ENCODE results near the gene DNAJC6.

Gene DNAJC6

DNA sequence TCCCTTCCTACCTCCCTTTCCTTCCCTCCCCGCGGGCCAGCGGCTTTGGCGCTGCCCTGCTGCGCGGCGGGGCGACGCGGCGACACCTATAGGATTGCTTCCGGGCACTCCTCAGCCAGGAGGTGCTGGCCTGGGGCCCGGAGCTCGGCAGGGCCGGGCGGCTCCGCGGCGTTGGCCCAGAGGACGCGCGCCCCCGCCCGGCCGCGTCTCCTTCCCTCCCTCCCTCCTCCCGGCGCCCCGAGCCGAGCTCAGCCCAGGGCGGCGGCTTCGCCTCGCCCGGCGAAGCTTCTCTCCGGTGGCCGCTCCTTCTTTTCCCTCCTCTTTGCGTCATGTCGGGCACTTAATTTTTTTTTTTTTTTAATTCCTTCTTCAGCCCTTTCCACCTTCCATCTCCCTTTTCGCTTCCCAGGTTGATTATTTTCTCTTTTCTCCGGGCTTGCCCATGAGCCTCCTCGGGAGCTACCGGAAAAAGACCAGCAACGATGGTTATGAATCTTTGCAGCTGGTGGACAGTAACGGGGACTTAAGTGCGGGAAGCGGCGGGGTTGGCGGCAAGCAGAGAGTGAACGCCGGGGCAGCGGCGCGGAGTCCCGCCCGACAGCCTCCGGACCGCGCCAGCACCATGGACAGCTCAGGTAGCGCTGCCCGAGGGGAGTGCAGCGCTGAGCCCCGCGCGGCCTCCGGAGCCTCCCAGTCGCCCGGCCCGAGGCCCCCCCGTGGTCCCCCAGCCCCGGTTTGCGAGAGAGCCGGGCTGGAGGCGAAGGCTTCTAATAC, at the start of gene DNAJC6:
Gene DNAJC6 (plus strand): TSS at position 240 of the 774 bp plus-strand sequence. CDS start 203 bp downstream, at position 443.
- TF ChIP-seq, protein P1, sequence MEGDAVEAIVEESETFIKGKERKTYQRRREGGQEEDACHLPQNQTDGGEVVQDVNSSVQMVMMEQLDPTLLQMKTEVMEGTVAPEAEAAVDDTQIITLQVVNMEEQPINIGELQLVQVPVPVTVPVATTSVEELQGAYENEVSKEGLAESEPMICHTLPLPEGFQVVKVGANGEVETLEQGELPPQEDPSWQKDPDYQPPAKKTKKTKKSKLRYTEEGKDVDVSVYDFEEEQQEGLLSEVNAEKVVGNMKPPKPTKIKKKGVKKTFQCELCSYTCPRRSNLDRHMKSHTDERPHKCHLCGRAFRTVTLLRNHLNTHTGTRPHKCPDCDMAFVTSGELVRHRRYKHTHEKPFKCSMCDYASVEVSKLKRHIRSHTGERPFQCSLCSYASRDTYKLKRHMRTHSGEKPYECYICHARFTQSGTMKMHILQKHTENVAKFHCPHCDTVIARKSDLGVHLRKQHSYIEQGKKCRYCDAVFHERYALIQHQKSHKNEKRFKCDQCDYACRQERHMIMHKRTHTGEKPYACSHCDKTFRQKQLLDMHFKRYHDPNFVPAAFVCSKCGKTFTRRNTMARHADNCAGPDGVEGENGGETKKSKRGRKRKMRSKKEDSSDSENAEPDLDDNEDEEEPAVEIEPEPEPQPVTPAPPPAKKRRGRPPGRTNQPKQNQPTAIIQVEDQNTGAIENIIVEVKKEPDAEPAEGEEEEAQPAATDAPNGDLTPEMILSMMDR (IDR thresholded peaks at IDR 0.05; ENCODE audit: extremely low read depth, missing control alignments): no peak

DNA sequence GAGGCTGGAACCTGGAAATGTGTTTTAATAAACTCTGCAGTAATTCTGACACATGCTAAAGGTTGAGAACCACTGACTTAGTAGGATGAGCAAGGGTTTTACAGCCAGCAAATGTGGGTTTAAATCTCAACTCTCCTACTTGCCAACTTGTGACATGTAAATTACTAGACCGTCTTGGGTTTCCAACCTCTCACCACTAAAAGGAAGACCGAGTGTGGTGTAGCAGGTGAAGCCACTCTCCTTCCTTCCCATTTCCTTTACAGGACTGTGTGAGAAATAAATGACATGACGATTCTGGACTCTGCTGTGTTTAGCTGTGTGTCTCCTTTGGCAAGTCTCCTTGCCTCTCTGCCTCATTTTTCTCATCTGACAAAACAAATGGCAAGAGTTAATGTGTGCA, 49.5 kb upstream of the DNAJC6 start:
- TF ChIP-seq, protein P1 (IDR thresholded peaks at IDR 0.05; ENCODE audit: extremely low read depth, missing control alignments): no peak
- DNase-seq (ENCODE audit: low spot score): no peak

More for the DNA sequence above, at the start of gene DNAJC6:
- DNase-seq (ENCODE audit: low spot score): peak; percentile 71

DNA sequence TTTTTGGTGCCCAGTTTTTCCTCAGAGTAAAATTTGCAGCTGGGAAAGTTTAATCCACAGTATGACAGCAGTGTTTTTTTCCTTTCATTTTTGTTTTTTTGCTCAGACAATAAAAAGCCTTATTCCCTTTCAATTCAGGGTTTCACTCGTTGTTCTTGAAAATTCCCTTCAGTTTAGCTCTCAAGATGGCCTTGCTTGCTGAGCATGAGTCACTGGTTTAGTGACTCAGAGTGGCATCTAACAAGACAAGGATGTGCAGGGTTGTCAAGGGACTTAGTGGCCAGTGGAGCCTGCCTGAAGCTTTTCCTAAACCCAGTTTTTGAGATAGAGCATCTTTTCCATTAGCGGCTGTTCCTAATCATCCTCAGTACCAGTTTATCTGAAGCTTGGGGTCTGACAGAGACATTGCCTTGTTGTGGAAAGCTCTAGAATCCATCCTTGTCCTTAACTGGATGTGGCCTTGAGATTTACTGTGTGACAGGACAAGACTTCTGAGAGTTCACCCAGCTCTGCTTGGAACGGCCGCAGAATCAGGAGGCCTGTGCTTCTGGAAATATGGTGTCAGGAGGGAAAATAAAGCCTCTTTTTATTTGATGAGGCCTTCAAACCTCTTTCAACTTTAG, 48.4 kb upstream of the DNAJC6 start:
- TF ChIP-seq, protein P1 (IDR thresholded peaks at IDR 0.05; ENCODE audit: extremely low read depth, missing control alignments): no peak

DNA sequence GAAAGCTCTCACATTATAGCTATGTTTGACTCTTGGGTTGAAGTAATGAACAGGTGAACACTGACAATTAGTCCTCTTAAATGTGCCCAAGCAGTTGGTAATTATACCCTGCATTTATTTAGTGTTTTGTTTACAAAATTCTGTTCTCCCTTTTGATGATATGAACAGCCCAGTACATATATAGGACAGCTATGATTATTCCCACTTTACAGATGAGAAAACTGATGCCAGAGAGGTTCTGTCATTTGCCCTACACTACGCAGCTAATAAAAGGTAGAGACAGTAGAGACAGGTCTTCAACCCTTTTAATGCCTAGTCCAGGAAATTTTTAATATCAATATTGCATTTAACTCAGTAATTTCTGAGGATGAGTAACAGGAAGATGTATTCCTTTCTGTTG, 46.1 kb upstream of the DNAJC6 start:
- no peak for DNase-seq (ENCODE audit: low spot score)
- TF ChIP-seq, protein P1 (IDR thresholded peaks at IDR 0.05; ENCODE audit: extremely low read depth, missing control alignments): no peak

More for the DNA sequence above, 48.4 kb upstream of the DNAJC6 start:
- no peak for DNase-seq (ENCODE audit: low spot score)

DNA sequence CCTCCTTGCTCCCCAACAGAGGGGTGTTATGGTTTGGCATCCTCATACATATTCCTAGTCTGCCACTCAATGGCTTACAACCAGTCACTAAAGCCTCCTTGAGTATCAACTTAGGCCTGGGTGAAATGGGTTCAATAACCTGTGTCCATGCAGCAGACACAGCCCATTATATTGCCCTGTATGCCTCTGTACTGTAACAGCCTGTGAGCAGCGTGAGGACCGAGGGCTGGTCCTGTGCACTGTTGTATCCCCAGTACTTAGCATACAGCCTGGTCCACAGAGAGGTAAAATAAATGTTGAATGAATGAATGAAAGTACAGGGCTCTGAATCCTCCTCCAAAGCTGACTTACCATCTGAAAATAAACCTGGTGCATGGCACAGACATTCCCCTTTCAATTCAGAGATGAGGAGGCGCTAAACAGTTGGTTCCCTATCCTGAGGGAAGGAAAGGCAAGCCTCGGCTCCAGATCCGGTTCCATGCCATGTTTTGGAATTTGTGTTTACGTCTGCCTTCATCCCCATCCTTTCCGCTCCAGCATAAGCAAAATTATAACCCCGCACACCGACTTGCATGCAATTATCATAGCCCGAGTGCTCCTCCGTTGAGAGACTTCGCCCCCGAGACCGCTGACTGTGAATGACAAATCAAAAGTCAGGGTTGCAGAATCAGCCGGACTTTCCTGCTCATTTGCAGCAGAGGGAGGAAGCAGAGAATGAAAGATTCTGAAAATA, 45.0 kb upstream of the DNAJC6 start:
- TF ChIP-seq, protein P1 (IDR thresholded peaks at IDR 0.05; ENCODE audit: extremely low read depth, missing control alignments): no peak
- DNase-seq (ENCODE audit: low spot score): no peak

DNA sequence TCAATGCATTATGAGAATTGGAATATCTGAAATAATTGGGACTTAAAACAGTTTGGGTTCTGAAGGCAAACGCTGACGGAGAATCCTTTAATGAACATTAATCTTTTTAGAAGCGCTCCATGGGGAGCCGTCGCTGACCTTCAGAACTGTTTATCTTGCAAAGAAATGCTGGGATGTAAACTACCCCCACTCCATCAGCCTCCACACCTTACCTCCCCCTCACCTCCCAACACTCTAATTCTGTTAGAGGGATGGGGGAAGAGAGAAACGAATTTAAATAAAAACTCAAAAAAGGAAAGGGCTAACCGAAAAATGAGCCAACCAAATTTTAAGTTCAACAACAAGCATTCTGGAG, 44.1 kb upstream of the DNAJC6 start:
- TF ChIP-seq, protein P1 (IDR thresholded peaks at IDR 0.05; ENCODE audit: extremely low read depth, missing control alignments): no peak
- no peak for DNase-seq (ENCODE audit: low spot score)
